ENCODE results near the gene OR2V2. TPM values are rescaled to one million over a fixed set of nuclear protein-coding genes. Genes with fewer than 3 reads are reported as not detected.
"Not testable (repeated sequence)": the region's sequence is repeated elsewhere in the genome, so short reads cannot be mapped to it uniquely, and the experiment has no call there.

OR2V2 gene
- total and polyA plus RNA-seq, 4 donors = not detected

DNA sequence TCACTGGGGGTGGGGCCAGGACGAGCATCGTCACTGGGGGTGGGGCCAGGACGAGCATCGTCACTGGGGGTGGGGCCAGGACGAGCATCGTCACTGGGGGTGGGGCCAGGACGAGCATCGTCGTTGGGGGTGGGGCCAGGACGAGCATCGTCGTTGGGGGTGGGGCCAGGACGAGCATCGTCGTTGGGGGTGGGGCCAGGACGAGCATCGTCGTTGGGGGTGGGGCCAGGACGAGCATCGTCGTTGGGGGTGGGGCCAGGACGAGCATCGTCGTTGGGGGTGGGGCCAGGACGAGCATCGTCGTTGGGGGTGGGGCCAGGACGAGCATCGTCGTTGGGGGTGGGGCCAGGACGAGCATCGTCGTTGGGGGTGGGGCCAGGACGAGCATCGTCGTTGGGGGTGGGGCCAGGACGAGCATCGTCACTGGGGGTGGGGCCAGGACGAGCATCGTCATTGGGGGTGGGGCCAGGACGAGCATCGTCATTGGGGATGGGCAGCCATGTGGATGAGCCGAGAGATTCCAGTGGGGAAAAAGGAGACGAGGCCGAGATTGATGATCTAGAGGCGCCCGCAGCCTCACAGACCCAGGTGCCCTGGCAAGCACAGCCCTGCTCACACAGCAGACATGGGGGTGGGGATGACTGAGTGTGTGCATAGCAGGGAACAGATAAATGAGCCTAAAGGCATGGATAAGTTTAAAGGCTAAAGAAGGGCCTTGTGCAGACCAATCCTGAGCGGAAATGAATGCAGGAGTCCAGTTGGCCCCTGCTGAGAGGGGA lies 13.6 kb downstream of the OR2V2 start:
- H3K9ac ChIP-seq (ENCODE audit: low read depth in 1 of 2, low read length in 2 of 2); H3K4me3 ChIP-seq (ENCODE audit: low read depth in 1 of 3, low read length in 3 of 3); H3K27me3 ChIP-seq (ENCODE audit: control insufficient read depth in 4 of 4, insufficient read depth in 4 of 4, low read length in 3 of 4); H3K27ac ChIP-seq (ENCODE audit: low read depth in 1 of 2, low read length in 2 of 2); H3K9me3 ChIP-seq (ENCODE audit: control insufficient read depth in 4 of 4, low read length in 3 of 4); H3K4me1 ChIP-seq (ENCODE audit: control insufficient read depth in 4 of 4, insufficient read depth in 4 of 4, low read length in 3 of 4); H3K36me3 ChIP-seq (ENCODE audit: control insufficient read depth in 4 of 4, insufficient read depth in 3 of 4, low read depth in 1 of 4, low read length in 3 of 4); DNase-seq (ENCODE audit: low spot score): not testable (repeated sequence)
- WGBS = 16% methylated on average over 26 of the region's 48 CpGs

DNA sequence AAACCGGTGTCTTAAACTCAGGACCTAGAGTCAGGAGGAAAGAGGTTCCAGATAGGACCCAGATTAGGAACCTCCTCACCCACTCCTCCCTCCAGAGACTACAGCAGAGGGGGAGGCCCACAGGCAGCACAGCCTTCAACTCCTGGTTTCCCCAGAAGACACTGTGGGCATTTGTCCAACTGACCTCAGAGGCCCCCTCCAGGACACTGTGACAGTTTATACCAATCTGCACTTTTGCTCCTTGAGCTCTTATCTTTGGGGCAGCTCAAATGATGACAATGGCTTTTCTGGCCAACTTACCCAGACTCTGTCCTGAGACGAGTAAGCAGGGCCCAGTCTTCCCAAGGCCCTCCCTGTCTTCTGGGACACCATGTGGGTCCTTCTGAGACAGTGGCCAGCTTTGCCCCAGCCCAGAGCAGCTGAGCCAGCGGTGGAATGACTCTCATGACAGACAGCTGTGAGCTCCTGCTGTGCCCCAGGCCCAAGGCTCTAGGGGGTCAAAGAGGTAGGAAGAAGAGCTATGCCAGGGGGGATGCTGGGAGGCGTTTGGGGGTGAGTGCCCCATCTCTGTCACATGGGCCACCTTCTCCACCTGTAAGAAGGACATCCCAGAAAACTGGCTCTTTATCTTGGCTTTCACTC lies 14.3 kb downstream of the OR2V2 start:
- H3K4me3 ChIP-seq (ENCODE audit: low read depth in 1 of 3, low read length in 3 of 3) = no peak overlapping the region
- no peaks in the 10 kb centered on the region for H3K9me3 ChIP-seq (ENCODE audit: control insufficient read depth in 4 of 4, low read length in 3 of 4)
- no peaks in the 10 kb centered on the region for H3K36me3 ChIP-seq (ENCODE audit: control insufficient read depth in 4 of 4, insufficient read depth in 3 of 4, low read depth in 1 of 4, low read length in 3 of 4)
- H3K9ac ChIP-seq (ENCODE audit: low read depth in 1 of 2, low read length in 2 of 2) = no peak overlapping the region
- no peaks in the 10 kb centered on the region for H3K4me1 ChIP-seq (ENCODE audit: control insufficient read depth in 4 of 4, insufficient read depth in 4 of 4, low read length in 3 of 4)
- WGBS = 74% methylated on average over 4 of the region's 4 CpGs
- H3K27me3 ChIP-seq (ENCODE audit: control insufficient read depth in 4 of 4, insufficient read depth in 4 of 4, low read length in 3 of 4) = peaks cover 0 to 5% (median 2%) of the 10 kb centered on the region in 4 donors
- H3K27ac ChIP-seq (ENCODE audit: low read depth in 1 of 2, low read length in 2 of 2) = no peak overlapping the region
- TF ChIP-seq NR2F2 (IDR thresholded peaks at IDR 0.05) = no peak
- TF ChIP-seq HNF4G (IDR thresholded peaks at IDR 0.05) = no peak
- TF ChIP-seq TAF1 (conservative IDR thresholded peaks at IDR 0.05) = no peak
- TF ChIP-seq ATF3 (IDR thresholded peaks at IDR 0.05) = no peak
- TF ChIP-seq, protein P1, sequence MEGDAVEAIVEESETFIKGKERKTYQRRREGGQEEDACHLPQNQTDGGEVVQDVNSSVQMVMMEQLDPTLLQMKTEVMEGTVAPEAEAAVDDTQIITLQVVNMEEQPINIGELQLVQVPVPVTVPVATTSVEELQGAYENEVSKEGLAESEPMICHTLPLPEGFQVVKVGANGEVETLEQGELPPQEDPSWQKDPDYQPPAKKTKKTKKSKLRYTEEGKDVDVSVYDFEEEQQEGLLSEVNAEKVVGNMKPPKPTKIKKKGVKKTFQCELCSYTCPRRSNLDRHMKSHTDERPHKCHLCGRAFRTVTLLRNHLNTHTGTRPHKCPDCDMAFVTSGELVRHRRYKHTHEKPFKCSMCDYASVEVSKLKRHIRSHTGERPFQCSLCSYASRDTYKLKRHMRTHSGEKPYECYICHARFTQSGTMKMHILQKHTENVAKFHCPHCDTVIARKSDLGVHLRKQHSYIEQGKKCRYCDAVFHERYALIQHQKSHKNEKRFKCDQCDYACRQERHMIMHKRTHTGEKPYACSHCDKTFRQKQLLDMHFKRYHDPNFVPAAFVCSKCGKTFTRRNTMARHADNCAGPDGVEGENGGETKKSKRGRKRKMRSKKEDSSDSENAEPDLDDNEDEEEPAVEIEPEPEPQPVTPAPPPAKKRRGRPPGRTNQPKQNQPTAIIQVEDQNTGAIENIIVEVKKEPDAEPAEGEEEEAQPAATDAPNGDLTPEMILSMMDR (IDR thresholded peaks at IDR 0.05; ENCODE audit: low read depth, low read length, missing input control) = no peak
- TF ChIP-seq, protein P2, sequence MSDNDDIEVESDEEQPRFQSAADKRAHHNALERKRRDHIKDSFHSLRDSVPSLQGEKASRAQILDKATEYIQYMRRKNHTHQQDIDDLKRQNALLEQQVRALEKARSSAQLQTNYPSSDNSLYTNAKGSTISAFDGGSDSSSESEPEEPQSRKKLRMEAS (IDR thresholded peaks at IDR 0.05) = no peak
- TF ChIP-seq, protein P3, sequence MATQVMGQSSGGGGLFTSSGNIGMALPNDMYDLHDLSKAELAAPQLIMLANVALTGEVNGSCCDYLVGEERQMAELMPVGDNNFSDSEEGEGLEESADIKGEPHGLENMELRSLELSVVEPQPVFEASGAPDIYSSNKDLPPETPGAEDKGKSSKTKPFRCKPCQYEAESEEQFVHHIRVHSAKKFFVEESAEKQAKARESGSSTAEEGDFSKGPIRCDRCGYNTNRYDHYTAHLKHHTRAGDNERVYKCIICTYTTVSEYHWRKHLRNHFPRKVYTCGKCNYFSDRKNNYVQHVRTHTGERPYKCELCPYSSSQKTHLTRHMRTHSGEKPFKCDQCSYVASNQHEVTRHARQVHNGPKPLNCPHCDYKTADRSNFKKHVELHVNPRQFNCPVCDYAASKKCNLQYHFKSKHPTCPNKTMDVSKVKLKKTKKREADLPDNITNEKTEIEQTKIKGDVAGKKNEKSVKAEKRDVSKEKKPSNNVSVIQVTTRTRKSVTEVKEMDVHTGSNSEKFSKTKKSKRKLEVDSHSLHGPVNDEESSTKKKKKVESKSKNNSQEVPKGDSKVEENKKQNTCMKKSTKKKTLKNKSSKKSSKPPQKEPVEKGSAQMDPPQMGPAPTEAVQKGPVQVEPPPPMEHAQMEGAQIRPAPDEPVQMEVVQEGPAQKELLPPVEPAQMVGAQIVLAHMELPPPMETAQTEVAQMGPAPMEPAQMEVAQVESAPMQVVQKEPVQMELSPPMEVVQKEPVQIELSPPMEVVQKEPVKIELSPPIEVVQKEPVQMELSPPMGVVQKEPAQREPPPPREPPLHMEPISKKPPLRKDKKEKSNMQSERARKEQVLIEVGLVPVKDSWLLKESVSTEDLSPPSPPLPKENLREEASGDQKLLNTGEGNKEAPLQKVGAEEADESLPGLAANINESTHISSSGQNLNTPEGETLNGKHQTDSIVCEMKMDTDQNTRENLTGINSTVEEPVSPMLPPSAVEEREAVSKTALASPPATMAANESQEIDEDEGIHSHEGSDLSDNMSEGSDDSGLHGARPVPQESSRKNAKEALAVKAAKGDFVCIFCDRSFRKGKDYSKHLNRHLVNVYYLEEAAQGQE (IDR thresholded peaks at IDR 0.05) = no peak
- TF ChIP-seq SP1 (IDR thresholded peaks at IDR 0.05) = no peak
- TF ChIP-seq JUND (IDR thresholded peaks at IDR 0.05) = no peak
- no peak for TF ChIP-seq FOXA2 (IDR thresholded peaks at IDR 0.05)
- TF ChIP-seq GABPA (IDR thresholded peaks at IDR 0.05 in 1 of 2, conservative IDR thresholded peaks at IDR 0.05 in 1 of 2) = no peak
- TF ChIP-seq EGR1 (IDR thresholded peaks at IDR 0.05; ENCODE audit: low read depth in 2 of 2) = no peak
- DNase-seq (ENCODE audit: low spot score) = no peak

All from liver (tissue), 9 donors.